GM12878 (cell line): ENCODE results near the gene CLIC5. TPM values are rescaled to one million over a fixed set of nuclear protein-coding genes. Genes with fewer than 3 reads are reported as not detected.

ENCODE experiments used
- ATAC-seq: fragments of 200-7000 bp; cut with Tn5 transposase; 3 replicates; pipeline ENCODE4 v1.9.1; 2020; ENCODE audit warnings: mild to moderate bottlenecking, moderate library complexity
- BruUV-seq: library from RNA; stranded (reverse); fragments of 400-500 nt; replicated peaks from 2 replicates; lab custom pipeline; 2021; lab: Mats Ljungman, UMichigan
- CTCF ChIA-PET: fragments of 300-600 bp; sonication (Branson Sonifier 250); formaldehyde crosslinking; extraction: SDS; loops from one replicate; lab custom pipeline; 2021; ENCODE audit warnings: inconsistent platforms; lab: Yijun Ruan, JAX
- POLR2A ChIA-PET: fragments of 350-600 bp; formaldehyde crosslinking; extraction: SDS; loops from one replicate; lab custom pipeline; 2021; ENCODE audit warnings: inconsistent platforms; lab: Charles Lee
- RAD21 ChIA-PET: fragments of 300-600 bp; sonication (Branson Sonifier 250); formaldehyde crosslinking; loops from one replicate; lab custom pipeline; 2023; ENCODE audit warnings: antibody characterized with exemption; ENCODE audit not compliant: unreplicated experiment; lab: Charles Lee
- SMC1A ChIA-PET: fragments of 300-600 bp; sonication (Branson Sonifier 250); formaldehyde crosslinking; loops from one replicate; lab custom pipeline; 2023; ENCODE audit not compliant: unreplicated experiment, uncharacterized antibody; lab: Charles Lee
- DNase-seq: peaks from one replicate; pipeline ENCODE4 v3.0.0-alpha.2; 2011; ENCODE audit warnings: low read depth, low spot score
- FAIRE-seq: peaks from 3 replicates; lab custom pipeline; 2011; peaks lifted over from hg19 to GRCh38; lab: Jason Lieb, UNC
- H2AFZ ChIP-seq: 2 replicates; pipeline ENCODE4 v1.6.0; 2011; ENCODE audit warnings: low read depth, low read length, control low read depth; ENCODE audit not compliant: control insufficient read depth
- H3K27ac ChIP-seq: 2 replicates; pipeline ENCODE4 v1.5.1; 2011; ENCODE audit warnings: control low read depth; ENCODE audit not compliant: control insufficient read depth, insufficient read depth
- H3K27me3 ChIP-seq, 2 experiments: replicated peaks in 1 of 2; 2 replicates each; pipeline versions ENCODE4 v1.6.0 to v1.6.1; 2011; ENCODE audit warnings: low read length in 1 of 2; ENCODE audit not compliant: control insufficient read depth in 2 of 2, insufficient read depth in 2 of 2
- H3K36me3 ChIP-seq, 2 experiments: 2 replicates each; pipeline ENCODE4 v1.5.1; 2011; ENCODE audit warnings: low read length in 1 of 2; ENCODE audit not compliant: control insufficient read depth in 2 of 2, insufficient read depth in 2 of 2
- H3K4me1 ChIP-seq: 2 replicates; pipeline ENCODE4 v1.6.1; 2011; ENCODE audit warnings: mild to moderate bottlenecking, low read length, moderate library complexity, mixed read lengths; ENCODE audit not compliant: control insufficient read depth, insufficient read depth
- H3K4me2 ChIP-seq: 2 replicates; pipeline ENCODE4 v1.6.0; 2011; ENCODE audit warnings: control low read depth; ENCODE audit not compliant: control insufficient read depth, insufficient read depth
- H3K4me3 ChIP-seq: fragments of 200-600 bp; sonication (generic); 2 replicates; pipeline ENCODE4 v1.5.1; 2016
- H3K79me2 ChIP-seq: 2 replicates; pipeline ENCODE4 v1.6.0; 2011; ENCODE audit warnings: low read length; ENCODE audit not compliant: control insufficient read depth, insufficient read depth
- H3K9ac ChIP-seq: 2 replicates; pipeline ENCODE4 v1.8.0; 2011; ENCODE audit warnings: low read length, control low read depth, mixed read lengths; ENCODE audit not compliant: control insufficient read depth, insufficient read depth
- H3K9me3 ChIP-seq: replicated peaks from 3 replicates; pipeline ENCODE4 v1.5.1; 2011; ENCODE audit warnings: mild to moderate bottlenecking, low read length; ENCODE audit not compliant: control insufficient read depth, insufficient read depth
- H4K20me1 ChIP-seq: 2 replicates; pipeline ENCODE4 v1.6.0; 2011; ENCODE audit not compliant: control insufficient read depth, insufficient read depth
- ATF7 ChIP-seq: fragments of 450-650 bp; IDR thresholded peaks from 2 replicates; pipeline ENCODE4 v1.6.1; 2016; ENCODE audit warnings: low read depth, mild to moderate bottlenecking
- BRCA1 ChIP-seq: IDR thresholded peaks from 2 replicates; pipeline ENCODE4 v1.6.1; 2011; ENCODE audit warnings: low read depth, low read length, improper control_type of control experiment
- CREM ChIP-seq: IDR thresholded peaks from 2 replicates; pipeline ENCODE4 v1.6.1; 2014; ENCODE audit warnings: antibody characterized with exemption, low read depth
- FOXM1 ChIP-seq: IDR thresholded peaks from 2 replicates; pipeline ENCODE4 v1.6.1; 2012; ENCODE audit warnings: low read depth, mild to moderate bottlenecking, inconsistent platforms, low read length, moderate library complexity
- JUND ChIP-seq: IDR thresholded peaks from 2 replicates; pipeline ENCODE4 v1.6.1; 2012; ENCODE audit warnings: low read depth, mild to moderate bottlenecking, low read length, improper control_type of control experiment, moderate library complexity
- NFYA ChIP-seq: IDR thresholded peaks from 2 replicates; pipeline ENCODE4 v1.6.1; 2011; ENCODE audit warnings: low read depth, mild to moderate bottlenecking, low read length, improper control_type of control experiment, borderline replicate concordance
- NR2C2 ChIP-seq: IDR thresholded peaks from 2 replicates; pipeline ENCODE4 v1.6.1; 2011; ENCODE audit warnings: borderline replicate concordance, low read depth; ENCODE audit not compliant: control insufficient read depth, insufficient read length
- PAX8 ChIP-seq: fragments of 450-650 bp; IDR thresholded peaks from 2 replicates; pipeline ENCODE4 v1.6.1; 2017; ENCODE audit warnings: mild to moderate bottlenecking, moderate library complexity
- POU2F2 ChIP-seq: IDR thresholded peaks from 3 replicates; pipeline ENCODE4 v1.6.1; 2011; ENCODE audit warnings: low read depth, mild to moderate bottlenecking, low read length, borderline replicate concordance
- SMARCA5 ChIP-seq: fragments of 450-650 bp; IDR thresholded peaks from 2 replicates; pipeline ENCODE4 v1.6.1; 2017; ENCODE audit warnings: mild to moderate bottlenecking
- SUPT20H ChIP-seq: IDR thresholded peaks from 2 replicates; pipeline ENCODE4 v1.6.1; 2011; ENCODE audit warnings: low read depth, mild to moderate bottlenecking, low read length, moderate library complexity, borderline replicate concordance; ENCODE audit not compliant: control insufficient read depth
- ZNF217 ChIP-seq: fragments of 450-650 bp; IDR thresholded peaks from 2 replicates; pipeline ENCODE4 v1.6.1; 2017; ENCODE audit warnings: antibody characterized with exemption, mild to moderate bottlenecking
- ZNF384 ChIP-seq: IDR thresholded peaks from 2 replicates; pipeline ENCODE4 v1.6.1; 2012; ENCODE audit warnings: low read depth, mild to moderate bottlenecking, low read length, improper control_type of control experiment, borderline replicate concordance
- WGBS: methylation state at CpG from one replicate; pipeline ENCODE4 v1.1.6; 2016; ENCODE audit warnings: low lambda C conversion rate; ENCODE audit not compliant: insufficient replicate concordance, insufficient coverage; ENCODE audit errors: missing lambda C conversion rate; 5-methylcytosine and 5-hydroxymethylcytosine counted together
- in situ Hi-C: fragments of 300-500 bp; cut with MboI; formaldehyde crosslinking; loops from 9 replicates; pipeline ENCODE4 v1.14.3; 2018; ENCODE audit warnings: mixed read lengths
- intact Hi-C: fragments of 100-400 bp; cut with micrococcal nuclease; formaldehyde crosslinking; loops from one replicate; pipeline ENCODE4 v1.14.2; 2022; ENCODE audit not compliant: unreplicated experiment
- polyA plus RNA-seq, 11 experiments: library from polyadenylated mRNA; depleted of rRNA in 4 of 11; unstranded in 6 of 11; stranded (reverse) in 5 of 11; fragments of >200 nt; fragmentation: Nextera tagmentation in 4 of 11; fragmentation: Illumina TruSeq in 1 of 11; extraction: Ambion mirVana in 4 of 11; extraction: Trizol in 1 of 11; gene quantifications; 1 replicate in 1 of 11; 2 replicates in 10 of 11; pipeline versions ENCODE4 v1.2.1 to v1.2.3, GENCODE V29; 2011 to 2016; ENCODE audit warnings: inconsistent platforms in 2 of 11, missing spikeins in 2 of 11, low read depth in 1 of 11
- total RNA-seq, 4 experiments: library from RNA; depleted of rRNA in 3 of 4; stranded (reverse); fragments of >200 nt in 3 of 4; fragmentation: Illumina TruSeq in 1 of 4; extraction: Trizol in 1 of 4; gene quantifications; 2 replicates each; pipeline versions ENCODE4 v1.2.1 to v1.2.3, GENCODE V29; 2013 to 2021

CLIC5 gene
- total and polyA plus RNA-seq, 10 of the 15 experiments (the other 5 are each of a cell fraction or from before 2014, with no cell fraction given), result 0.01 to 0.08 (median 0.02) TPM; not detected in 7

GRCh38 chr6:46062312-46062711, 46.7 kb upstream of the CLIC5 start:
- SMC1A ChIA-PET, result no interaction called here
- BruUV-seq, result no TSS peak
- DNase-seq (no peak), ATAC-seq (no peak), FAIRE-seq (no peak)
- Histone ChIP-seq H2AFZ (no peak overlapping the region), H3K27me3 (no peaks in the 10 kb centered on the region; a peak in 1 of 4 replicates), H3K79me2 (no peaks in the 10 kb centered on the region), H4K20me1 (no peaks in the 10 kb centered on the region), H3K4me2 (no peak overlapping the region), H3K4me3 (no peak overlapping the region), H3K9ac (no peak overlapping the region)
- intact Hi-C loops (no loop called here), in situ Hi-C loops (no loop called here)
- no peak for TF ChIP-seq ZNF384
- TF ChIP-seq, all 136 proteins: peak for 0
- H3K36me3 ChIP-seq, result no peaks in the 10 kb centered on the region
- no peaks in the 10 kb centered on the region for H3K9me3 ChIP-seq
- ChIA-PET RAD21 (no interaction called here), CTCF (no interaction called here), POLR2A (no interaction called here)
- no peaks in the 10 kb centered on the region for H3K4me1 ChIP-seq
- WGBS, result 0% methylated on average over 2 of the region's 2 CpGs
- H3K27ac ChIP-seq, result no peak overlapping the region

GRCh38 chr6:46061497-46061896, 45.8 kb upstream of the CLIC5 start:
- SMC1A ChIA-PET, result no interaction called here
- no peak overlapping the region for H2AFZ ChIP-seq
- ATAC-seq, result no peak
- no peaks in the 10 kb centered on the region; the same call in 2 of the 3 replicates for H3K9me3 ChIP-seq
- intact Hi-C loops, result no loop called here
- DNase-seq, result no peak
- H3K4me2 ChIP-seq, result no peak overlapping the region
- no TSS peak for BruUV-seq
- no peaks in the 10 kb centered on the region for H3K79me2 ChIP-seq
- 0% methylated on average over 1 of the region's 1 CpG for WGBS
- no peaks in the 10 kb centered on the region for H3K27me3 ChIP-seq
- POLR2A ChIA-PET, result no interaction called here
- no peaks in the 10 kb centered on the region for H3K36me3 ChIP-seq
- in situ Hi-C loops, result no loop called here
- CTCF ChIA-PET, result no interaction called here
- RAD21 ChIA-PET, result no interaction called here
- no peak overlapping the region for H3K4me3 ChIP-seq
- no peak for FAIRE-seq
- H3K4me1 ChIP-seq, result no peaks in the 10 kb centered on the region
- H3K9ac ChIP-seq, result no peak overlapping the region
- no peak overlapping the region for H3K27ac ChIP-seq
- no peaks in the 10 kb centered on the region for H4K20me1 ChIP-seq
- TF ChIP-seq ATF7 (no peak), ZNF217 (no peak), NR2C2 (no peak), PAX8 (no peak), FOXM1 (no peak), SMARCA5 (no peak), POU2F2 (no peak), BRCA1 (no peak), JUND (no peak), CREM (no peak), NFYA (no peak), SUPT20H (no peak)
